ENCODE results near the gene HS3ST1. TPM values are rescaled to one million over a fixed set of nuclear protein-coding genes. Genes with fewer than 3 reads are reported as not detected.

The HS3ST1 gene
- polyA plus RNA-seq, 3 donors = 0.01 to 0.02 TPM; not detected in 1

DNA sequence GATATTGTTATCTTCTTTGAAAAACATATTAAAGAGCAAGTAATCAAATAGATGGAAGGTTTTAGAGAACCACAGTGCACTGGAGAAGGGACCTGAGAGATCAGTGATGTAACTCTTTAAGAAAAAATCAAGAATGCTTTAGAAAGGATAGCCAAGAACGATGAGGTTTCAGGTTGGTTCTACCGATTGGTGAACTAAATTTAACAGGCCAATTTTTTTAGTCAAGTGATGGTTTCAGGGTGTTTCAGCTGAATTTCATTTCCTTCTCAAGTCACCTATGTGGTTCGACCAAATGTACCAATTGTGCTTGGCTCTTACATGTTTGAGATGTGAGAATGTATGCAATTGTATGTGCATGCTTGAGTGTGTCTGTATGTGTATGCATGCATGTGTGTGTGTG lies 26.5 kb downstream of the HS3ST1 start:
- intact Hi-C loops (cut with micrococcal nuclease) = no loop called here
- no peak for DNase-seq
- whole genome bisulfite sequencing (ENCODE audit: insufficient coverage) = 80% methylated on average over 1 of the region's 3 CpGs
- Mint-ChIP-seq H3K4me1 (peaks cover 13% of the 10 kb centered on the region), H3K4me3 (no peak overlapping the region), H3K27me3 (ENCODE audit: low read depth in 3 of 3) (peaks cover 0 to 2% (median 0%) of the 10 kb centered on the region in 3 donors), H3K27ac (no peak overlapping the region), H3K36me3 (no peaks in the 10 kb centered on the region), H3K9me3 (peaks cover 2 to 9% (median 6%) of the 10 kb centered on the region in 7 donors)
- Histone ChIP-seq H3K79me2 (ENCODE audit: insufficient read depth, low read length) (no peaks in the 10 kb centered on the region), H3K9me3 (replicated peaks in 1 of 2; ENCODE audit: control insufficient read depth in 1 of 2, insufficient read depth in 1 of 2, low read length in 2 of 2) (peaks cover 0 to 7% of the 10 kb centered on the region in 2 donors), H3K27ac (ENCODE audit: low read depth in 1 of 2, low read length in 2 of 2) (no peak overlapping the region), H3K27me3 (ENCODE audit: control insufficient read depth in 2 of 2, insufficient read depth in 2 of 2, low read length in 2 of 2) (no peaks in the 10 kb centered on the region), H3K9ac (ENCODE audit: insufficient read depth, low read length, poor library complexity, severe bottlenecking) (no peak overlapping the region), H2AFZ (ENCODE audit: insufficient read depth, low read depth, low read length, poor library complexity, severe bottlenecking) (no peak overlapping the region), H4K20me1 (ENCODE audit: insufficient read depth, low read length) (no peaks in the 10 kb centered on the region), H3K36me3 (replicated peaks in 1 of 2; ENCODE audit: control insufficient read depth in 1 of 2, insufficient read depth in 2 of 2, low read length in 2 of 2) (no peaks in the 10 kb centered on the region), H3K4me2 (replicated peaks; ENCODE audit: extremely low read depth, low read length, poor library complexity, severe bottlenecking) (no peak overlapping the region), H3K4me3 (replicated peaks in 1 of 3; ENCODE audit: low read depth in 2 of 3, low read length in 3 of 3) (no peak overlapping the region), H3K4me1 (ENCODE audit: control insufficient read depth in 1 of 2, insufficient read depth in 2 of 2, low read length in 2 of 2) (peaks cover 0 to 6% of the 10 kb centered on the region in 2 donors)
- TF ChIP-seq, protein P1, sequence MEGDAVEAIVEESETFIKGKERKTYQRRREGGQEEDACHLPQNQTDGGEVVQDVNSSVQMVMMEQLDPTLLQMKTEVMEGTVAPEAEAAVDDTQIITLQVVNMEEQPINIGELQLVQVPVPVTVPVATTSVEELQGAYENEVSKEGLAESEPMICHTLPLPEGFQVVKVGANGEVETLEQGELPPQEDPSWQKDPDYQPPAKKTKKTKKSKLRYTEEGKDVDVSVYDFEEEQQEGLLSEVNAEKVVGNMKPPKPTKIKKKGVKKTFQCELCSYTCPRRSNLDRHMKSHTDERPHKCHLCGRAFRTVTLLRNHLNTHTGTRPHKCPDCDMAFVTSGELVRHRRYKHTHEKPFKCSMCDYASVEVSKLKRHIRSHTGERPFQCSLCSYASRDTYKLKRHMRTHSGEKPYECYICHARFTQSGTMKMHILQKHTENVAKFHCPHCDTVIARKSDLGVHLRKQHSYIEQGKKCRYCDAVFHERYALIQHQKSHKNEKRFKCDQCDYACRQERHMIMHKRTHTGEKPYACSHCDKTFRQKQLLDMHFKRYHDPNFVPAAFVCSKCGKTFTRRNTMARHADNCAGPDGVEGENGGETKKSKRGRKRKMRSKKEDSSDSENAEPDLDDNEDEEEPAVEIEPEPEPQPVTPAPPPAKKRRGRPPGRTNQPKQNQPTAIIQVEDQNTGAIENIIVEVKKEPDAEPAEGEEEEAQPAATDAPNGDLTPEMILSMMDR (IDR thresholded peaks at IDR 0.05) = no peak

DNA sequence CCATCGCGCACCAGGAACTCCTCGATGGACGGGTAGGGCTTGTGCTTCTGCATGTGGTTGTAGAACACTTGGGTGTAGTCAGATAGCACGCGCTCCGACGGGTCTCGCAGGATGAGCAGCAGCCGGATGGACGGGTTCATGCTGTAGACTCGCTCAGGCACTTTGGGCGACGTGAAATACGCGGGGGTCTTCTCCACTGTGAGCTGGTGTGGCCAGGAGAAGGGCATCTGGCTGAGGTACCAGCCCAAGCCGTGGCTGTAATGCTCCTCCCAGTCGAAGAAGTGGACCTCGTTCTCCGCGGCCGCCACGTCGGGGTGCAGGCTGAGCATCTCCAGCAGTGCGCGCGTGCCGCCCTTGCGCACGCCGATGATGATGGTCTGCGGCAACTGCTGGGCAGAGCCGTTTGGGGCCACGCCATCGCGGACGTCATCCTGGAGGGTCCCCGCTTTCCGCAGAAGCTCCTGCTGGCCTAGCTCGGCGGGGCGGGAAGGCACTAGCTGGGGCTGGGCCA lies 29.2 kb downstream of the HS3ST1 start:
- intact Hi-C loops (cut with micrococcal nuclease) = no loop called here
- no peak overlapping the region for H3K27ac ChIP-seq (ENCODE audit: low read depth in 1 of 2, low read length in 2 of 2)
- no peaks in the 10 kb centered on the region for H3K36me3 Mint-ChIP-seq
- H3K79me2 ChIP-seq (ENCODE audit: insufficient read depth, low read length) = no peaks in the 10 kb centered on the region
- TF ChIP-seq, protein P1 (IDR thresholded peaks at IDR 0.05) = no peak
- H3K4me1 Mint-ChIP-seq = peaks cover 16% of the 10 kb centered on the region
- over 99% methylated on average over 36 of the region's 42 CpGs for WGBS (ENCODE audit: insufficient coverage)
- H3K4me1 ChIP-seq (ENCODE audit: control insufficient read depth in 1 of 2, insufficient read depth in 2 of 2, low read length in 2 of 2) = peaks cover 0 to 6% of the 10 kb centered on the region in 2 donors
- no peaks in the 10 kb centered on the region for H3K36me3 ChIP-seq (replicated peaks in 1 of 2; ENCODE audit: control insufficient read depth in 1 of 2, insufficient read depth in 2 of 2, low read length in 2 of 2)
- peaks cover 2 to 9% (median 6%) of the 10 kb centered on the region in 7 donors for H3K9me3 Mint-ChIP-seq
- no peak overlapping the region for H3K27ac Mint-ChIP-seq
- no peak overlapping the region for H3K4me2 ChIP-seq (replicated peaks; ENCODE audit: extremely low read depth, low read length, poor library complexity, severe bottlenecking)
- H2AFZ ChIP-seq (ENCODE audit: insufficient read depth, low read depth, low read length, poor library complexity, severe bottlenecking) = no peak overlapping the region
- H3K4me3 ChIP-seq (replicated peaks in 1 of 3; ENCODE audit: low read depth in 2 of 3, low read length in 3 of 3) = no peak overlapping the region
- peaks cover 0 to 3% (median 2%) of the 10 kb centered on the region in 3 donors for H3K27me3 Mint-ChIP-seq (ENCODE audit: low read depth in 3 of 3)
- no peaks in the 10 kb centered on the region for H3K27me3 ChIP-seq (ENCODE audit: control insufficient read depth in 2 of 2, insufficient read depth in 2 of 2, low read length in 2 of 2)
- peaks cover 0 to 7% of the 10 kb centered on the region in 2 donors for H3K9me3 ChIP-seq (replicated peaks in 1 of 2; ENCODE audit: control insufficient read depth in 1 of 2, insufficient read depth in 1 of 2, low read length in 2 of 2)
- no peak overlapping the region for H3K9ac ChIP-seq (ENCODE audit: insufficient read depth, low read length, poor library complexity, severe bottlenecking)
- no peak overlapping the region for H3K4me3 Mint-ChIP-seq
- DNase-seq = no peak
- H4K20me1 ChIP-seq (ENCODE audit: insufficient read depth, low read length) = no peaks in the 10 kb centered on the region

Data from CD14-positive monocyte (primary cell).